Natural killer cell (primary cell): ENCODE data around the gene THNSL1. TPM values are rescaled to one million over a fixed set of nuclear protein-coding genes. Genes with fewer than 3 reads are reported as not detected.

ENCODE experiments used
- ATAC-seq, 3 donors: fragments of 150-1000 bp in 2 of 3; fragments of 200-7000 bp in 1 of 3; cut with Tn5 transposase; 1 replicate in 1 of 3; 2 replicates in 2 of 3; pipeline ENCODE4 v1.10.0; 2021; ENCODE audit warnings: mild to moderate bottlenecking in 2 of 3, moderate library complexity in 2 of 3
- DNase-seq, 2 donors: peaks; one replicate each; pipeline versions ENCODE4 v3.0.0 to v3.0.0-alpha.2; 2013 to 2021; ENCODE audit warnings: mixed read lengths in 1 of 2
- H3K27ac ChIP-seq: one replicate; pipeline ENCODE4 v1.5.1; 2013; ENCODE audit warnings: mild to moderate bottlenecking, low read length
- H3K27me3 ChIP-seq: one replicate; pipeline ENCODE4 v1.6.1; 2013; ENCODE audit warnings: low read length; ENCODE audit not compliant: control insufficient read depth, insufficient read depth
- H3K36me3 ChIP-seq: one replicate; pipeline ENCODE4 v1.6.1; 2013; ENCODE audit warnings: low read length; ENCODE audit not compliant: control insufficient read depth, insufficient read depth
- H3K4me1 ChIP-seq: one replicate; pipeline ENCODE4 v1.6.1; 2013; ENCODE audit warnings: low read length; ENCODE audit not compliant: control insufficient read depth, insufficient read depth
- H3K4me3 ChIP-seq: one replicate; pipeline ENCODE4 v1.5.1; 2013; ENCODE audit warnings: low read length
- H3K9me3 ChIP-seq: one replicate; pipeline ENCODE4 v1.6.1; 2013; ENCODE audit warnings: low read length; ENCODE audit not compliant: control insufficient read depth, insufficient read depth
- H3K27ac Mint-ChIP-seq, 2 donors: one replicate each; pipeline ENCODE4 v1.8.0; 2022; ENCODE audit warnings: mild to moderate bottlenecking in 2 of 2, mixed read lengths in 2 of 2, moderate library complexity in 1 of 2
- H3K27me3 Mint-ChIP-seq, 2 donors: one replicate each; pipeline ENCODE4 v1.8.0; 2022; ENCODE audit warnings: low read depth in 2 of 2, mixed read lengths in 2 of 2
- H3K36me3 Mint-ChIP-seq: one replicate; pipeline ENCODE4 v1.8.0; 2022; ENCODE audit warnings: mixed read lengths
- H3K4me1 Mint-ChIP-seq, 2 donors: one replicate each; pipeline ENCODE4 v1.8.0; 2022; ENCODE audit warnings: mixed read lengths in 2 of 2
- H3K4me3 Mint-ChIP-seq: one replicate; pipeline ENCODE4 v1.8.0; 2022; ENCODE audit warnings: mild to moderate bottlenecking, moderate library complexity, mixed read lengths
- H3K9me3 Mint-ChIP-seq, 2 donors: one replicate each; pipeline ENCODE4 v1.8.0; 2022; ENCODE audit warnings: mixed read lengths in 2 of 2
- WGBS: methylation state at CpG from one replicate; pipeline ENCODE4 v1.1.7; 2013; ENCODE audit warnings: missing lambda C conversion rate; ENCODE audit not compliant: insufficient coverage; 5-methylcytosine and 5-hydroxymethylcytosine counted together
- intact Hi-C: fragments of 100-400 bp; cut with micrococcal nuclease; formaldehyde crosslinking; loops from one replicate; pipeline ENCODE4 v1.14.2; 2022
- total RNA-seq, 4 donors: library from RNA; stranded (reverse); fragments of 120-200 nt in 1 of 4; gene quantifications; one replicate each; pipeline versions ENCODE4 v1.2.3 to v1.2.4, GENCODE V29; 2013 to 2022
- TF ChIP-seq, protein P1 (sequence below): fragments of 200-600 bp; IDR thresholded peaks from one replicate; pipeline ENCODE4 v1.8.0; 2022; ENCODE audit warnings: antibody characterized with exemption

THNSL1 gene
- total RNA-seq, 3 donors from 2014 or later (not counting 1 experiment from before 2014, with no cell fraction given): 1.2 to 2.9 (median 2.3) TPM

DNA sequence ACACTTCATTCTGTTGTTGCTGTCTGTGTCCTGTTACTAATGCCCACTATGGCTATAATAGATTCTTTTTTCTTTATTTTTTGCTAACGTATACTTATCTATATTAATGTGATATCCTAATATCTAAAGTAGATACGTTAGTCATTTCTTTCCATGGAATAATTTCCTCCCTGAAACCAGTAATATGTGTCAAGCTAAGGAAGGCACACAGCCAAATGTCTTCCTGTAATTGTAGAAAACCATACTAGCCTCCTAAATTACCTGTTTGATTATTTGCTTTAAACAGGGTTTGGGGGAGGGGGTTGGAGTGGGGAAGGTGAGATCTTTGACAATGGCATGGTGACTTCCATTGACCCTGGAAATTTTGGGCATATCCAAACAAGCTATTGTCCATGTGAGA is 56.4 kb downstream of the THNSL1 start:
- H3K27me3 ChIP-seq: no peaks in the 10 kb centered on the region
- intact Hi-C loops: no loop called here
- peaks cover 7 to 9% of the 10 kb centered on the region in 2 donors for H3K27me3 Mint-ChIP-seq
- TF ChIP-seq, protein P1, sequence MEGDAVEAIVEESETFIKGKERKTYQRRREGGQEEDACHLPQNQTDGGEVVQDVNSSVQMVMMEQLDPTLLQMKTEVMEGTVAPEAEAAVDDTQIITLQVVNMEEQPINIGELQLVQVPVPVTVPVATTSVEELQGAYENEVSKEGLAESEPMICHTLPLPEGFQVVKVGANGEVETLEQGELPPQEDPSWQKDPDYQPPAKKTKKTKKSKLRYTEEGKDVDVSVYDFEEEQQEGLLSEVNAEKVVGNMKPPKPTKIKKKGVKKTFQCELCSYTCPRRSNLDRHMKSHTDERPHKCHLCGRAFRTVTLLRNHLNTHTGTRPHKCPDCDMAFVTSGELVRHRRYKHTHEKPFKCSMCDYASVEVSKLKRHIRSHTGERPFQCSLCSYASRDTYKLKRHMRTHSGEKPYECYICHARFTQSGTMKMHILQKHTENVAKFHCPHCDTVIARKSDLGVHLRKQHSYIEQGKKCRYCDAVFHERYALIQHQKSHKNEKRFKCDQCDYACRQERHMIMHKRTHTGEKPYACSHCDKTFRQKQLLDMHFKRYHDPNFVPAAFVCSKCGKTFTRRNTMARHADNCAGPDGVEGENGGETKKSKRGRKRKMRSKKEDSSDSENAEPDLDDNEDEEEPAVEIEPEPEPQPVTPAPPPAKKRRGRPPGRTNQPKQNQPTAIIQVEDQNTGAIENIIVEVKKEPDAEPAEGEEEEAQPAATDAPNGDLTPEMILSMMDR: no peak
- no peaks in the 10 kb centered on the region for H3K4me1 ChIP-seq
- no peak for DNase-seq
- H3K4me3 ChIP-seq: no peak overlapping the region
- no peaks in the 10 kb centered on the region for H3K4me1 Mint-ChIP-seq
- no CpG with 5 or more reads among the region's 2 CpGs for WGBS
- H3K27ac Mint-ChIP-seq: no peak overlapping the region
- no peaks in the 10 kb centered on the region for H3K9me3 ChIP-seq
- no peaks in the 10 kb centered on the region for H3K36me3 ChIP-seq
- no peaks in the 10 kb centered on the region for H3K9me3 Mint-ChIP-seq
- H3K27ac ChIP-seq: no peak overlapping the region
- no peak overlapping the region for H3K4me3 Mint-ChIP-seq
- no peak for ATAC-seq
- no peaks in the 10 kb centered on the region for H3K36me3 Mint-ChIP-seq

DNA sequence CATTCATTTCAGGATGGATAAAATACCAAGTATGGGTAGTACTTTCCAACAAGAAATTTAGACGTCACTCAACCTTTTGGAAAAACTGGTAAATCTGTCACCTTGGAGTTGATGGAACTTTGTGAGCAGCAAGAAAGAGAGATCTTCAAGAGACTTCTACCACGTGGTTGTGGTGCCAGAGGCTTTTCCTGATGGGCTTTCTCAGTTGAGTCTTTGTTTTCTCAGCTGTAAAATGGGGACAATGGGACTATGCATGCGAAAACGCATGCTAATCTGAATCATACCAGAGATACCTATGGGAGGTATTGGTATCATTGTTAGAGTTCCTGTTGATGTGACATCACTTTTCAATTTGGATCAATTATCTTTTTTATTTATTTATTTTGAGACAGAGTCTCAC is 59.4 kb downstream of the THNSL1 start:
- Mint-ChIP-seq H3K36me3 (no peaks in the 10 kb centered on the region), H3K4me3 (no peak overlapping the region), H3K27me3 (peaks cover 7 to 9% of the 10 kb centered on the region in 2 donors), H3K9me3 (no peaks in the 10 kb centered on the region), H3K27ac (no peak overlapping the region), H3K4me1 (peaks cover 2 to 7% of the 10 kb centered on the region in 2 donors)
- H3K36me3 ChIP-seq: no peaks in the 10 kb centered on the region
- no peaks in the 10 kb centered on the region for H3K9me3 ChIP-seq
- no peak for ATAC-seq
- H3K27ac ChIP-seq: no peak overlapping the region
- 83% methylated on average over 4 of the region's 4 CpGs for WGBS
- H3K4me1 ChIP-seq: no peaks in the 10 kb centered on the region
- no peak overlapping the region for H3K4me3 ChIP-seq
- no peak for DNase-seq
- H3K27me3 ChIP-seq: no peaks in the 10 kb centered on the region
- intact Hi-C loops: no loop called here
- TF ChIP-seq, protein P1: no peak

Other genes starting within 250 kb of the THNSL1 start
- 1 to 10 TPM; 1.2 to 1.9 (median 1.4) TPM for gene PRTFDC1, start 64.0 kb upstream of the THNSL1 start, total RNA-seq
- gene ENKUR, start 454 bp upstream of the THNSL1 start, total RNA-seq: 1 to 10 TPM in 1 of 3 donors, under 1 TPM in 2; 0.48 to 3.0 (median 0.73) TPM
- gene GPR158, start 158.4 kb downstream of the THNSL1 start, total RNA-seq: not detected